Transverse colon (tissue), 4 donors: ENCODE measurements around the gene ADGRA1.

Experiments used
- CTCF ChIP-seq, 5 experiments: fragments of 200-600 bp in 3 of 5; fragments of 450-650 bp in 2 of 5; sonication (generic) in 3 of 5; IDR thresholded peaks; 1 replicate in 2 of 5; 2 replicates in 3 of 5; pipeline ENCODE4 v1.5.1; 2016 to 2017; ENCODE audit warnings: antibody characterized with exemption in 5 of 5, inconsistent platforms in 3 of 5, mild to moderate bottlenecking in 2 of 5, moderate library complexity in 1 of 5
- EP300 ChIP-seq: sonication (generic); formaldehyde crosslinking; IDR thresholded peaks from one replicate; pipeline ENCODE4 v1.6.1; 2017; ENCODE audit warnings: antibody characterized with exemption, low read depth
- POLR2A ChIP-seq: fragments of 450-650 bp; IDR thresholded peaks from one replicate; pipeline ENCODE4 v1.6.1; 2016; ENCODE audit warnings: antibody characterized with exemption, mild to moderate bottlenecking, moderate library complexity
- POLR2AphosphoS5 ChIP-seq, 3 donors: sonication (generic); formaldehyde crosslinking; IDR thresholded peaks; one replicate each; pipeline ENCODE4 v1.6.1; 2016; ENCODE audit warnings: antibody characterized with exemption in 3 of 3

- TF ChIP-seq POLR2A (no peak), CTCF (IDR thresholded peaks at IDR 0.05) (no peak), POLR2AphosphoS5 (IDR thresholded peaks at IDR 0.05) (no peak), EP300 (no peak)
Measured at GRCh38 chr10:133162178-133162909, 74.6 kb downstream of the ADGRA1 start.
